ENCODE measurements around the gene C4B.

- TF ChIP-seq CTCF (IDR thresholded peaks at IDR 0.05) = no peak
- TF ChIP-seq EP300 (IDR thresholded peaks at IDR 0.05) = no peak
Observed at GRCh38 chr6:32069460-32069859, 54.9 kb downstream of the C4B start.
